Muscle layer of duodenum (tissue), 2 donors: ENCODE measurements around the gene NPRL2.

Source experiments
- H3K27ac ChIP-seq: one replicate; pipeline ENCODE4 v1.7.0; 2013; ENCODE audit warnings: mild to moderate bottlenecking, low read length
- H3K27me3 ChIP-seq: one replicate; pipeline ENCODE4 v1.7.0; 2013; ENCODE audit warnings: low read depth, mild to moderate bottlenecking, control low read depth, low read length
- H3K36me3 ChIP-seq, 2 donors: one replicate each; pipeline ENCODE4 v1.7.0; 2013; ENCODE audit warnings: low read length in 2 of 2, control low read depth in 1 of 2, mild to moderate bottlenecking in 1 of 2; ENCODE audit not compliant: insufficient read depth in 2 of 2, control insufficient read depth in 1 of 2
- H3K4me1 ChIP-seq, 2 donors: one replicate each; pipeline ENCODE4 v1.7.0; 2013; ENCODE audit warnings: low read length in 2 of 2, mild to moderate bottlenecking in 2 of 2, control low read depth in 1 of 2, moderate library complexity in 1 of 2; ENCODE audit not compliant: insufficient read depth in 2 of 2, control insufficient read depth in 1 of 2
- H3K4me3 ChIP-seq, 2 donors: one replicate each; pipeline ENCODE4 v1.7.0; 2013; ENCODE audit warnings: low read length in 2 of 2, low read depth in 1 of 2, mild to moderate bottlenecking in 1 of 2
- H3K9me3 ChIP-seq, 2 donors: one replicate each; pipeline ENCODE4 v1.7.0; 2013; ENCODE audit warnings: low read length in 2 of 2, control low read depth in 1 of 2, mild to moderate bottlenecking in 1 of 2; ENCODE audit not compliant: control insufficient read depth in 1 of 2
- donor health status: healthy.

Gene NPRL2

DNA sequence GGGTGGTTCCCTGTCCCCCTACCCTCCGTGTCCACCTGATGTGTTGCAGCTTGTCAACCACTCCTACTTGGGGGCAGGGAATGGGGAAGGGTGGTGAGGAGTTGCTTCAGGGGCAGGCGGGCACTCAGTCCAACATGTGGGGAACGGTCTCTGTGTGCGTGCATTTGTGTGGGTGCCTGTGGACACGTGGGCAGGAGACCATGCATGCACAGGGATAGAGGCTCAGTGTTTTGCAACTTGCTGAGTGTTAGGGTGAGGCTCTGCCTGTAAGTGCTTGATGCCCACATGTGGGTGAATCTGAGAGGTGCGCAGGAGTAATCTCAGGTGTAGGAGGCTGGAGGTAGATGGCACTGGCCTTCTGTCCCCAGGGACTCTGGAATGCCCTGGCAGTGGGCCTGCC is 33.2 kb upstream of the NPRL2 start:
- H3K27ac ChIP-seq = no peak overlapping the region

DNA sequence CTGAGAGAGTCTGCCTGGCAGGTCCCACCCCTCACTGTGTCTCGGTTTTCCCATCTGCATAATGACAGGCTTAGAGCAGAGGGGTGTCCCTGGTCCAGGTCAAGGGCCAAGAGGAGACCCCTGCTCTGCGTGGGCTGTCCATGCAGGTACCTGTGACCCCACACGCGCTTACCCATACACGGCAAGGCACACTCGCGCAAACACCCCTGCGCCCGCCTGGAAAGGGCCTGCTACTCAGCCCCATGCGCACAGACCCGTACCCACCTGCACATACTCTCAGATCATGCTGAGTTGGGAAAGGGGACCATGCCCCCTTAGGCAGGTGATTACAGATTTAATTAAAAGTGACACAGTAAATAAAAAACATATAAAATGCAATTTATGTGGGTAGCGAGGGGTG is 32.1 kb upstream of the NPRL2 start:
- Histone ChIP-seq H3K4me3 (no peak overlapping the region), H3K27ac (no peak overlapping the region), H3K9me3 (no peaks in the 10 kb centered on the region), H3K4me1 (no peaks in the 10 kb centered on the region), H3K36me3 (no peaks in the 10 kb centered on the region), H3K27me3 (no peaks in the 10 kb centered on the region)

More for the DNA sequence above, 33.2 kb upstream of the NPRL2 start:
- no peaks in the 10 kb centered on the region for H3K36me3 ChIP-seq
- H3K4me3 ChIP-seq = no peak overlapping the region
- no peaks in the 10 kb centered on the region for H3K4me1 ChIP-seq
- no peaks in the 10 kb centered on the region for H3K9me3 ChIP-seq
- H3K27me3 ChIP-seq = no peaks in the 10 kb centered on the region

DNA sequence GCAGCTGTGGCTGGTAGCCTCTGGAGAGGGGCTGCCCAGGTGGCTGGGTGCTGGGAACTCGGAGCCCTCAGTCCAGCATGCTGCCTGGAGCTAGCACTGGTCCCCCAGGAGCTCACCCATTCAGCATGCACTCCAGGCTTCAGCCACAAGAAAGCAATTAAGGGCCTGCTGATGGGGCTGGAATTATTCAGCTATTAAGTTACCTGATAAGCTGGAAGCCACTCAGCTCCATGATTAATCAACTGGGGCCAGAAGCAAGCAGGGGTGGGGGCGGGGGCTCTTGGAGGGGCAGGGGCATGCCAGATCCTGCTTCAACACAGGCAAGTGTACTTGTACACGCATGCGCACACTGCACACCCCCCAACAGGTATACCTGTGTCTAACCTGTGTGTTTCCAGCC is 30.8 kb upstream of the NPRL2 start:
- Histone ChIP-seq H3K27ac (no peak overlapping the region), H3K36me3 (no peaks in the 10 kb centered on the region), H3K27me3 (no peaks in the 10 kb centered on the region)

DNA sequence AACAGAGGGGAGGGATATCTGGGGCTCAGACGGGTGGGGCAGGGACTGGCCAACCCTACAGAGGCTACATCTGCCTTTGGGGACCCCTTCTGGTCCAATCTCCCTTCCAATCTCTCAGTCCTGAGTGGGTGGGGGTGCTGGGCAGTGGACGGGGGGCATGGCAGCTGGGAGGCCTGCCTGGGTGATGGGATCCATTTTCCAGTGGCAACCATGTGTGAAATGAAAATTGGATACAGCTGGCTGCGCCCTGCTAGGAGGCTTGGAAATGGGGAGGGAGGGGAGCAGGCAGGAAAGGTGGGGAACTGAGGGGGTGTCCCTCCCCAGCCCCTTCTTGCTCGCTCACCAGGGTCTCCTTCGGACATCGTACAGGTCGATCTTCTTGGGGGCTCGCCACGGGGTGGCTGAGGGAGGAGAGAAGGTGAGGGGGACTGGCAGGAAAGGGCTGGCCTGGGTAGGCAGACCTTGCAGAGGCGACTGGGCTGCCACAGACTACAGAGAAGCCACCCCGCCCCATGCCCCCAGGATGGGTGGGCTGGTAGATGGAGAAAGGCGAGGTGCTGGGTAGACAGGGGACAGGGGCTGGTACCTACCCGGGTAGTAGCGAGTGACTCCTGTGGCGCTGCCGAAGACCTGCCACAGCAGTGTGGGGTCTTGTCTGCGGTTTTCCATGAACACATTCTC is 30.0 kb upstream of the NPRL2 start:
- H3K4me1 ChIP-seq = no peaks in the 10 kb centered on the region
- H3K4me3 ChIP-seq = no peak overlapping the region
- no peaks in the 10 kb centered on the region for H3K36me3 ChIP-seq
- H3K27ac ChIP-seq = no peak overlapping the region
- H3K9me3 ChIP-seq = no peaks in the 10 kb centered on the region
- no peaks in the 10 kb centered on the region for H3K27me3 ChIP-seq

More for the DNA sequence above, 30.8 kb upstream of the NPRL2 start:
- no peaks in the 10 kb centered on the region for H3K9me3 ChIP-seq
- no peak overlapping the region for H3K4me3 ChIP-seq
- no peaks in the 10 kb centered on the region for H3K4me1 ChIP-seq

DNA sequence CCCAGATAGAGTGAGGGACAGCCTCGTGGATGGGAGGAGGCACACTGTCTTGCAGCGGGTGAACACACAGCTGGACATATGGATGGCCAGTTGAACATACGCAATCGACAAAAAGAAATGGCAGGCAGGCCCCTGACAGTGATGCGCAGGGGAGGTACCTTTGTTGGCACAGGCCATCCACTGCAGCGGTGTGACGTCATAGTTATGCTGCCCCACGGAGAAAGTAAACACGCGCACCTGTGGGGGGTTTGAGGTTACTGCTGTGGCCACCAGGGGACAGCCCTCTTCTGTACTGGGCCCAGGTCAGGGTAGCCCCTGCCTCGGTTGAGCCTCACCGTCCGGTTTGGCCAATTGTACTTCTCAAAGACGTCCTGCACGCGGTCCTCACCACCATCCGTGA is 28.2 kb upstream of the NPRL2 start:
- H3K27ac ChIP-seq = no peak overlapping the region
- H3K36me3 ChIP-seq = no peaks in the 10 kb centered on the region
- H3K9me3 ChIP-seq = no peaks in the 10 kb centered on the region
- H3K4me3 ChIP-seq = no peak overlapping the region
- H3K4me1 ChIP-seq = no peaks in the 10 kb centered on the region
- H3K27me3 ChIP-seq = no peaks in the 10 kb centered on the region

DNA sequence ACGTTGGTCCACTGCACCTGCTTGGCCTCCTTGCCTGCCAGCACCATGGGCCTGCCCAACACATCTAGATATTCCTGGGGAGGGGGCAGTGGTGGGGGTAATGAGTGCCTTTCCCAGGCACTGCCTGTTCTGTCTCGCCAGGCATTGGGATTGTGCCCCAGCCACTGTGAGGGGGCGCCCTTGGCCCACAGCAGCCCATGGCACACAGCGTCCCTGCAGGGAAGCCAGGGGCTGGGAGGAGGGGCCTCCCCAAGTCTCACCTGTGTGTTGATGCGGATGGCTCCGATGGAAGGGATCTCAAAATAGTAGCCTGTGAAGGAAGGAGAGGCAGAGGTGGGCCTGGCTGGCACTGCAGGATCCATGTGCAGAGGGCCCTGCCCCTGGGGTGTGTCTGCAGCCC is 27.4 kb upstream of the NPRL2 start:
- H3K27me3 ChIP-seq = no peaks in the 10 kb centered on the region
- no peaks in the 10 kb centered on the region for H3K9me3 ChIP-seq
- no peak overlapping the region for H3K4me3 ChIP-seq
- H3K27ac ChIP-seq = no peak overlapping the region
- H3K4me1 ChIP-seq = no peaks in the 10 kb centered on the region
- no peaks in the 10 kb centered on the region for H3K36me3 ChIP-seq

DNA sequence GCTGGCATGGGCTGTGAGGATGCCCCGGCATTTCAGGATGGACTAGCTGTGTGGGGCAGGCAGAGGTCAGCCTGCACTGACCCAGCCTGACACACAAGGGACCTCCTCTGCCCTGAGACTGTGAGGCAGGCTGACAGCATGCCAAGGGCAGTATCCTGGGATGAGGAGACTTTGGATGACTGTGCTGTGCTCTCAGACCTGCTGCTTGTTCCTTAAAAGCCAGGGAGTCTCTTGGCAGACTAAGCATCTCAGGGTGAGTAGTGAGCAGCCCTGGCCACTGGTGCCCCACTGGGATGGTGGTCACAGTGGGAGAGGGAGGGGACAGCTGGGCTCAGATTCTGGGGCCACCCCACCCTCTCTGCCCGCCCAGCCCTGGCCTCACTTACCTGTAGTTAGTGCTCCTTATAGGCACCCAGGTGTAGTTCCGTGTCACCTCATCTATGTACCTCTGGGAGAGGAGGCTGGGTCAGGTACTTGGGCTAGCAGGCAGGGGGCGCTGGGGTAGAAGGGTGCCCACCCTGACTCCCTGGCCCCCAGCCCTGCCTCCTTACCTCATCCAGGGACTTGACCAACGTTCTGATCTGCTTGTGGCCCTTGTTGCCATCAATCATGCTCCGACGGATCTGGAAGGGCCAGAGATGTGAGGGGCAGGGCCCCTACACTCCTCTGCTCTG is 24.8 kb upstream of the NPRL2 start:
- Histone ChIP-seq H3K27ac (no peak overlapping the region), H3K9me3 (no peaks in the 10 kb centered on the region), H3K4me3 (no peak overlapping the region), H3K4me1 (no peaks in the 10 kb centered on the region), H3K27me3 (no peaks in the 10 kb centered on the region), H3K36me3 (no peaks in the 10 kb centered on the region)

DNA sequence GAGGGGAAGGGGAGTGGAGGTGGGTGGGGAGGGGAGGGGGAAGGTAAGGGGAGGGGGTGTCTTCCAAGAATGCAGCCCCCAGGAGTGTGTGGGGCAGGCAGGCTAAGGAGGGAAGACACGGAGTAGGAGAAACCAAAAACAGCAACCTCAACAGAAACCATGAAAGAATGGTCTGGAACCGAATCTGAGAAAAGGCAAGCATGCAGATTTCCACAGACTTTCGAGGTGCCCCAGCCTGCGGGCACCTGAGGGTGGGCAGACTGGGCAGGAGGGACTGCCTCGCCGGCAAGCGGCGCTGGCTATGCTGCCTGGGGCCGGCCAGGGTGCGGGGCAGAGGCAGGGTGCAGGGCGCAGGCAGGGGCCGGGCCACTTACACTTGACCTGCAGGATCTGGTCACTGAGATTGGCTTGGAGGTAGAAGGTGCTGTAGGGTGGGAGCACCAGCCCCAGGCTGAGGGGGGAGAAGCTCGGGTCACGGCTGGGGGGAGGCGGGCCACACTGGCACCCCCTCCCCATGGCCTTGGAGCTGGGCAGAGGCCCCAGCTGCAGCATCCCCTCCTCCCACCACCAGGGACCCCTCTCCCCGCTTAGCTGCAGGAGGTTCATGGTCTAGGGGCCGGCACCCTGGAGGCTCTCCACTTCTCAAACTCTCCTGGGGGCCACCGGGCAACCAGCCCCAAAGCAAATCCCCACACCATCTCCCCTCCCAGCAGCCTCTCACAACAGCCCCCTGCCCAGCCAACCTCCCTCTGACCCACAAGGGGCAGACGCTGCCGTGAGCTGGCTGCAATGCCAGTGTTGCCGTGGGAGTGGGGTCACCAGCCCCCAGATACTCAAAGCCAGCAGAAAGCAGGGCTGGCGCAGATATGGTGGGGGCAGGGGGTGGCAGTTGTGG is 24.0 kb upstream of the NPRL2 start:
- no peaks in the 10 kb centered on the region for H3K36me3 ChIP-seq
- H3K27ac ChIP-seq = no peak overlapping the region
- no peaks in the 10 kb centered on the region for H3K27me3 ChIP-seq
- H3K9me3 ChIP-seq = no peaks in the 10 kb centered on the region
- no peak overlapping the region for H3K4me3 ChIP-seq
- no peaks in the 10 kb centered on the region for H3K4me1 ChIP-seq

DNA sequence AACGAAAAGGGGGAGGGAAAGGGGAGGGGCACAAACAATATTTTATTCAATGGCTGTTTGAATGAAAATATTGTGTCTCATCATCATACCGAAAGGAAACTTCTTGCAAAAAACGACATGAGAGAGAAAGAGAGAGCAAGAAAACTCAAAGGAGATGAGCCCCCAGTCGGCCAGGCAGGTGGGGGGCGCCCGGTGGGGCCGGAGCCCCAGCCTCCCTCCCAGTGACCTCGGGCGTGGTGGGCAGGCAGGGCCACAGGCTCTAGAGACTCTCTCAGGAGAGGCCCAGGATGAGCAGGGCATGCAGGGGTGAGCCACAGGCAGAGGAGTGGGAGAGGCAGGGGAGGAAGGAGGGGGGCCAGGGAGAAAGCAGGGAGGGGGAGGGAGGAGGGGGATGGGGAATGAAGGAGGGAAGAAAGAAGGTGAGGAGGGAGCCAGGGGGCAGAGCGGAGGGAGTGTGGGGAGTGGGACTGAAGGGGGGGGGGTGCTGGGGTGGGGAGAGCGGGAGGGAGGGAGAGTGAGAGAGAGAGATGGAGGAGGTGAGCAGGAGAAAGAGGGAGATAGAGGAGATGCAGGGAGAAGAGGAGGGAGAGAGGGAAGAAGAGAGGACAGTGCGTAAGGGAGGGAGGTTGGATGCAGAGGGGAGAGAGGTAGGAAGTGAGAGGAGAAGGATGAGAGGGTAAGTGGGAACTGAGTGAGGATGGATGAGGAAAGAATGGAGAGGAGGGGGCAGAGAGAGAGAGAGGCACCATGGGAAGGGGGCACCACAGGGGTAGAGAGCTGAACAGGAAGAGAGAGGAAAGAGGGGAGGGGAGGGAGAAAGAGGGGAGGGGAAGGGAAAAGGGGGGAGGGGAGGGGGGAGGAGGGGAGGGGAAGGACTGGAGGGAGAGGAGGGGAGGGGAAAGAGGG is 22.8 kb upstream of the NPRL2 start:
- H3K27me3 ChIP-seq = no peaks in the 10 kb centered on the region
- H3K9me3 ChIP-seq = no peaks in the 10 kb centered on the region
- no peaks in the 10 kb centered on the region for H3K4me1 ChIP-seq
- no peaks in the 10 kb centered on the region for H3K36me3 ChIP-seq
- no peak overlapping the region for H3K4me3 ChIP-seq
- no peak overlapping the region for H3K27ac ChIP-seq

DNA sequence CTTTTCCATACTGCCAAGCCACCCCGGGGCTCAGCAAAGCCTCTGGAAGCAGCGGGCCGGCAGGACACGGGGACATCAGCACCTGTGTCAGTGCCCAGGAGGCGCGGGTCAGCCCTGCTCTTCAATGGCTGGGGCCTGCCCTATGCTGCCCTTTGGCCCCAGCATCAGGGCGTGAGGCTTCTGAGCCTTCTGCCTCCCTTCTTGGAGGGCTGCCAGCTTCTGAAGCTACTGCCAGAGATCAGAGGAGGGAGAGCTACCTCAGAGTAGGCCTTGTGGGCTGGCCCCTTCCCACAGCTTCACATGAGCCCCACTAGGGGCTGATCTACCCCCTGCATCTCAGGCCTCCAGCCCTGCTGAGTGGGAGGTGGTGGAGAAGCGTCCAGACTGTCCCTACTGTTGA is 21.8 kb upstream of the NPRL2 start:
- Histone ChIP-seq H3K27ac (no peak overlapping the region), H3K36me3 (no peaks in the 10 kb centered on the region), H3K4me3 (no peak overlapping the region), H3K4me1 (no peaks in the 10 kb centered on the region), H3K9me3 (no peaks in the 10 kb centered on the region), H3K27me3 (no peaks in the 10 kb centered on the region)
